Measurements from ENCODE around the gene PPP1R12C. TPM values are rescaled to one million over a fixed set of nuclear protein-coding genes. Genes with fewer than 3 reads are reported as not detected.

PPP1R12C gene
- polyA plus RNA-seq, 3 donors = 2.1 to 206 (median 2.6) TPM

DNA sequence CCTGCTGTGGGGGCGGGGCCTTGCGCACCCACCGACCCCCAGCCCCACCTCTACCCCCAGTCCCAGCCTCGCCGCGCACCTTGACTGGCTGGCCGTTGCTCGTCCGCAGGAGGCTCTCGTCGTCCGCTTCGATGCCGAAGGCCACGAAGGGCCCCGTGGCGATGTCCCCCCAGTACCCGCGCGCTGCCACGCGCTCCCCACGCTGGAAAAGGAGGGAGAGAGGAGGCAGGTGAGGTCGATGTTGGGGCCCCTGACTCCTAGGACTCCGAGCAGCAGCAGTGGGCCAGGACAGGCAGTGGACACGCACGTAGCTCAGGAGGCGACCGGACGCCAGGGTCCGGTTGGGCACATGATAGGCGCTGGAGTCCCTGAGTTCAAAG, 43.5 kb upstream of the PPP1R12C start:
- Histone ChIP-seq H3K4me2 (replicated peaks; ENCODE audit: extremely low read depth, low read length, poor library complexity, severe bottlenecking) (no peak overlapping the region), H4K20me1 (ENCODE audit: insufficient read depth, low read length) (no peaks in the 10 kb centered on the region), H3K79me2 (ENCODE audit: insufficient read depth, low read length) (no peaks in the 10 kb centered on the region), H3K27ac (ENCODE audit: low read depth in 1 of 2, low read length in 2 of 2) (no peak overlapping the region), H3K9me3 (replicated peaks in 1 of 2; ENCODE audit: control insufficient read depth in 1 of 2, insufficient read depth in 1 of 2, low read length in 2 of 2) (peaks cover 6 to 8% of the 10 kb centered on the region in 2 donors), H3K36me3 (replicated peaks in 1 of 2; ENCODE audit: control insufficient read depth in 1 of 2, insufficient read depth in 2 of 2, low read length in 2 of 2) (no peaks in the 10 kb centered on the region), H3K9ac (ENCODE audit: insufficient read depth, low read length, poor library complexity, severe bottlenecking) (no peak overlapping the region), H3K4me1 (ENCODE audit: control insufficient read depth in 1 of 2, insufficient read depth in 2 of 2, low read length in 2 of 2) (peaks cover 5 to 17% of the 10 kb centered on the region in 2 donors), H2AFZ (ENCODE audit: insufficient read depth, low read depth, low read length, poor library complexity, severe bottlenecking) (no peak overlapping the region), H3K4me3 (replicated peaks in 1 of 3; ENCODE audit: low read depth in 2 of 3, low read length in 3 of 3) (no peak overlapping the region), H3K27me3 (ENCODE audit: control insufficient read depth in 2 of 2, insufficient read depth in 2 of 2, low read length in 2 of 2) (peaks cover 18 to 81% of the 10 kb centered on the region in 2 donors)
- Mint-ChIP-seq H3K36me3 (peaks cover 2 to 6% of the 10 kb centered on the region in 2 donors), H3K4me3 (peak overlapping the region in 1 of 2 donors; percentile 65), H3K9me3 (peaks cover 3 to 23% (median 15%) of the 10 kb centered on the region in 7 donors), H3K27ac (no peak overlapping the region), H3K4me1 (peaks cover 7% of the 10 kb centered on the region), H3K27me3 (ENCODE audit: low read depth in 3 of 3) (peaks cover 68 to 94% (median 91%) of the 10 kb centered on the region in 3 donors)
- no peak for DNase-seq
- intact Hi-C loops (cut with micrococcal nuclease) = loop anchor here in 1 of 2 donors (10.0 kb wide), 1 partner anchor 76 kb away; no protein-coding TSS in a partner anchor
- WGBS (ENCODE audit: insufficient coverage) = 33% methylated on average over 15 of the region's 32 CpGs
- no peak for TF ChIP-seq CTCF (IDR thresholded peaks at IDR 0.05)

DNA sequence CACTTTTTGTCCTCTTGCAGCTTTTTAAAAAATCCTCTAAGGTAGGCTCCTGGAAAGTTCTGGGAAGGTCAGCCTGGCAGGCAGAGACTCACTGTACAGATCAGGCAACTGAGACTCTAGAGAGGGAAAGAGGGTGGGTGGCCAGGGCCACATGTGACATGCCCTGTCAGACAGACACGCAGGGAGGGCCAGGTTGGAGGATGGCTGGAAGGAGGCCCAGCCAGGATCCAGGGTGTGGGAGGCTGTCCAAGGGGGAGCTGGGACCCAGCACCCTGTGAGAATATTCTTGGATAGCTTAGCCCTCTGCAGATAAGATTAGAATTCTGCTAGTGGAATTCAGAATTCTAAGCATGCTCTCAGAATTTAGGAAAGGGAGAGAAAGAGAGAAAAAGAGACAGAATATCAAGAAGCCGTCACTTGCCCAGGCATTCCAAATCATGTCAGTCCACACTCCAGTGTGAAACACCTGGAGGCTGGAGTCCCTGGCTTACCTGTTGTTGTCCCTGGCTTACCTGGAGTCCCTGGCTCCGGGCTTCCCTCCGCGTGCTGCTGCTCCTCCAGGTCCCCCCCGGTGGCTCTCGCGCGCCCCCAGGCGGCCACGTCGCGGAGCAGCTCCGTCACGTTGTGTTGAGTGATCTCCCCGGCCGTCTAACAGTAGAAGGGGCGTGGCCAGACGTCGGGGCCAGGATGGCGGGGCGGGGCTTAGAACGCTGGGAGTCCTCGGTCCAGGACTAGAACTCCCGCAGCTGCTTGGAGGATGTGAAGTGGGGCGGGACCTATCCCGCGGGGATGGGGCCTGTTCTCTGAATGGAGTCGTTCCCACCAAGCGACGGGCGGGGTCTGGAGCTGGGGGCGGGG, 42.9 kb upstream of the PPP1R12C start:
- H4K20me1 ChIP-seq (ENCODE audit: insufficient read depth, low read length) = no peaks in the 10 kb centered on the region
- H3K4me3 ChIP-seq (replicated peaks in 1 of 3; ENCODE audit: low read depth in 2 of 3, low read length in 3 of 3) = no peak overlapping the region
- H3K36me3 ChIP-seq (replicated peaks in 1 of 2; ENCODE audit: control insufficient read depth in 1 of 2, insufficient read depth in 2 of 2, low read length in 2 of 2) = no peaks in the 10 kb centered on the region
- H3K27me3 ChIP-seq (ENCODE audit: control insufficient read depth in 2 of 2, insufficient read depth in 2 of 2, low read length in 2 of 2) = peaks cover 16 to 79% of the 10 kb centered on the region in 2 donors
- H3K27me3 Mint-ChIP-seq (ENCODE audit: low read depth in 3 of 3) = peaks cover 65 to 93% (median 88%) of the 10 kb centered on the region in 3 donors
- H3K9ac ChIP-seq (ENCODE audit: insufficient read depth, low read length, poor library complexity, severe bottlenecking) = no peak overlapping the region
- 4% methylated on average over 28 of the region's 33 CpGs for WGBS (ENCODE audit: insufficient coverage)
- peak; percentile 74 to 81 (median 76) for DNase-seq
- intact Hi-C loops (cut with micrococcal nuclease) = loop anchor here in 1 of 2 donors (10.0 kb wide), 1 partner anchor 76 kb away; no protein-coding TSS in a partner anchor
- H3K4me3 Mint-ChIP-seq = peak overlapping the region in 1 of 2 donors; percentile 73
- peaks cover 7% of the 10 kb centered on the region for H3K4me1 Mint-ChIP-seq
- peak overlapping the region in 2 of 7 donors; percentile 35 to 49 for H3K27ac Mint-ChIP-seq
- peaks cover 2 to 6% of the 10 kb centered on the region in 2 donors for H3K36me3 Mint-ChIP-seq
- no peak overlapping the region for H2AFZ ChIP-seq (ENCODE audit: insufficient read depth, low read depth, low read length, poor library complexity, severe bottlenecking)
- peaks cover 3 to 21% (median 15%) of the 10 kb centered on the region in 7 donors for H3K9me3 Mint-ChIP-seq
- H3K27ac ChIP-seq (ENCODE audit: low read depth in 1 of 2, low read length in 2 of 2) = no peak overlapping the region
- peaks cover 4 to 8% of the 10 kb centered on the region in 2 donors for H3K9me3 ChIP-seq (replicated peaks in 1 of 2; ENCODE audit: control insufficient read depth in 1 of 2, insufficient read depth in 1 of 2, low read length in 2 of 2)
- peaks cover 5 to 17% of the 10 kb centered on the region in 2 donors for H3K4me1 ChIP-seq (ENCODE audit: control insufficient read depth in 1 of 2, insufficient read depth in 2 of 2, low read length in 2 of 2)
- no peak overlapping the region for H3K4me2 ChIP-seq (replicated peaks; ENCODE audit: extremely low read depth, low read length, poor library complexity, severe bottlenecking)
- no peaks in the 10 kb centered on the region for H3K79me2 ChIP-seq (ENCODE audit: insufficient read depth, low read length)
- TF ChIP-seq CTCF (IDR thresholded peaks at IDR 0.05) = peak; percentile 88
